Activated CD4-positive, alpha-beta T cell treated with anti-CD3 and anti-CD28 coated beads, Interleukin-2, amount 50 U/mL, for 1 hour (primary cell): ENCODE measurements around the gene RAB40A.
A peak's percentile ranks its signal among the peaks of the same experiment; 100 is the strongest.

Experiments
- DNase-seq: peaks from one replicate; pipeline ENCODE4 v3.0.0-alpha.2; 2020

The RAB40A gene, protein sequence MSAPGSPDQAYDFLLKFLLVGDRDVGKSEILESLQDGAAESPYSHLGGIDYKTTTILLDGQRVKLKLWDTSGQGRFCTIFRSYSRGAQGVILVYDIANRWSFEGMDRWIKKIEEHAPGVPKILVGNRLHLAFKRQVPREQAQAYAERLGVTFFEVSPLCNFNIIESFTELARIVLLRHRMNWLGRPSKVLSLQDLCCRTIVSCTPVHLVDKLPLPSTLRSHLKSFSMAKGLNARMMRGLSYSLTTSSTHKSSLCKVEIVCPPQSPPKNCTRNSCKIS

DNA sequence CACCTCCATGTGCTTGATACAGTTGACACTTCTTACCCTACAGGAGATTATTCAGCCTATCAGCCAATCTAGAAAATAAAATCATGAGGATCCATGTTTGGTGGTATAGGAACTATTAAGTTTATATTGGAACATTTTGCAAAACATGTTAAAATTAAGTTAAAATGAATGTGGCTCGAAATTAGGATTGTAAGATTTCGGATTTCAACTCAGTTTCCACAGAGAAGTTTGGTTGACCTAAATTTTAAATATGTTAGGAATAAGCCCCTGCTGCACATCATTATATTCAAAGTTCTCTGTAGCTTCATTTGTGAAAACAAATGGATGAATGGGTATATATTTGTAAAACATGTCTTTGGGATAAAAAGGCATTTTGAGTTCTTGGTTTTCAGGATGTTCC is at the start of gene RAB40A:
Gene RAB40A (minus strand): TSS at position 101 of the 400 bp plus-strand sequence. CDS start 18,733 bp downstream, outside the sequence.
- DNase-seq, result no peak

DNA sequence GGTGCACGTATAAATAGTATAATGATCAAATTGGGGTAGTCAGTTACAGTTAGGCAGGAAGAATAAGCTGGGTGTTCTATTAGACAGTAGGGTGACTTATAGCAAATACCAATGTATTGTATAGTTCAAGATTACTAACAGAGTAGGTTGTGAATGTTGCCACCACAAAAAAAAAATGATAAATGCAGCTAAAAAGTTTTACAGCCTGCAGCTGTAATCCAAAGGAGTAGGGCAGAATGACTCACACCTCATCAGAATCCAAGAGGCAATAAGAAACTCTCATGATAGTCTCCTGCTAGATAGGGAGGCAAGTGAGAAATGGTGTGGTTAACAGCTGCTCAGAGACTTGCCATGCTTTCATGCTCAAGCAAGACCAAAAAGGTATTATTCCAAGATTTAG is 46.5 kb upstream of the RAB40A start:
- no peak for DNase-seq

DNA sequence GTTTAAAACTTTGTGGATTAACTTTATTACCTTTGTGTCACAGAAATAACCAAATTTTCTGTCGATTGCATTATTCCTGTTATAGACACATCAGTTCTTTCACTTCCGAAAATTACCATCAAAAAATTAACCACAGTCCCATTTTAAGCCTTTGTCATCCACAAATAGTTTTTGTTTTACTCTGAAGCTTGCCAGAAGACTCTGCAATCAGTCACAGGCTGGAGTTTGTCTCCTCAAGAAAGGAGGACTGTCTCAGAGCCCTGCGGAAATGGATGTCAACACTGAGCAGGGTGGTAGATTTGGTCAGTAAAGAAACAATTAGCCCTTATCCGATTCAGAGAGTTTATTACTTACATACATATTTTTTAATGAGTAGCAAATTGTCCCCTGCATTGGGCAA is 45.9 kb upstream of the RAB40A start:
- no peak for DNase-seq

DNA sequence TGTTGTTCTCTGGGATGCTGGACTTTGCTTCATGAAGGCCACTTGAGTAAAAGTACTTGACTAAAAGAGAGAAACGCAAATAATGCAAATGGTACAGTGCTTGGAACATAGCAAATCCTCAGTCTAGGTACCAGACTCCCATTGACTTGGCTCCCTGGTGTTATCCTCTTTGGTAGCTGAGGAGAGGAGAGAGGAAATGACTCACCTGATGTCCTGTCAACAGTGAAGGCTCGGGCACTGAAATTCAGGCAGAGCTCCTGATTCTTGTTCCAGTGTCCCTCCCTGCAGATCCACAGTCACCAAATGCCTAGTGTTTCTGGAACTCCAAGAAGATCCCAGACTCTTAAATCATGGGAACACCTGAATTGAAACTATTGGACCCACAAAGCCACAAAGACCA is 43.5 kb upstream of the RAB40A start:
- DNase-seq, result no peak

- DNase-seq, result no peak
These were observed 41.0 kb upstream of the RAB40A start for GRCh38 chrX:103560256-103560655.

DNA sequence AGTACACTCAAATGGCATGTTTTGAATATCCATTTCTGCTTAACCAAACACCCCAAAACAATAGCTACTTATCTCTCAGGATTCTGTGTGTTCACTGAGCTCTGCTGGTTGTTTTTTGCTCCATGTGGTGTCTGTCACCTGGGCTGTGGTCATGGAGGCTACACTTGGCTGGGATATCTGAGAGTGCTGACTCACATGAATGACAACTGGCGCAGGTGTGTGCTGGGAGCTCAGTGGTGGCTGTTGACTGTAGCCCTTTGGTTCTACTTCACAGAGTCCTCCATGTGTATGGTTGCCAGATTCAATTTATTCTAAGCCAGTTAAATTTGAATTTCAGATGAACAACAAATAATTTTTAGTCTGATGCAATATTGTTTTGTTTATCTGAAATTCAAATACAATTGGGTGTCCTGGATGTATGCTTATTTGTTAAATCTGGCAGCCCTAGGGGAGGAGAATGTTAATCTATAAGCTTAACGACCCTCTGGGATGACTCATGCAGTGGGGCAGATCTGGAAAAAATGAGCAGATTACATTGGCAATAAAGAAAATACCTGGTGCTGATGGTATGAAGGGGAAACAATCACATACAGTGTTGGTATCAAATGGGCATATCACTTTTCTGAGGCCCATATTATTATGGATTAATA is 37.8 kb upstream of the RAB40A start:
- DNase-seq, result no peak

DNA sequence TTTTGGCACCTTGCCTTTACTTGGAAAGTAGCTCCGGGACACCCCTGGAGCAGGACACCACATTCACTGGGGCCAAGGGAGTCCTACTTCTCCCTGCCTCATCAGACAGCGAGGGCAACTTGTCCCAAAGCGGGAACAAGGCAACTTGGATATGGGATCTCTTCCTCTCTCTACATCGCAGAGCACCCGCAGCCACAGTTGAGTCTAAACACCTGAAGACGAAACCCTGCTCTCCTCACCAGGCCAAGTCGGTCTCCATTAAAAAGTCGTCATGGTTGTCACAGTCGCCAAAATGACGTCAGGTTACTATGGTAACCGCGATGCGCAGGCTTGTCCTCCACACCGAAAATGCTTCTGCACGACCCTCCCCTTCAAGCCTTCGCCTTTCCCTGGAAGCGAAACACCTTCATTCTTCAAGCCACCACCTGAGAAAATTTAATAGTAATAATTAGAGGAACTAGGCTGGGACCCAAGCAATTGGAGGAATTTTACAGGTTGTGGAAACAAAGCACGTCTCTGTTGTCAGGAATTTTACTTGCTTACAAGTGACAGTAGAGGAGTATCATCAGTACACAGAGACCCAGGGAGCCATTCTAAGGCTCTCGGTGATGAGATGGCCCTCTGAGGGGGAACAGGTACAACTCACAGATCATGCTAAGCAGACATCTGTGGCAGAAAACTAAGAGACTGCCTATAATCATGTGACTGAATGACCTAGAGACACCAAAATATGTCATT is 35.6 kb upstream of the RAB40A start:
- DNase-seq, result peak; percentile 60

- no peak for DNase-seq
These were observed 32.9 kb upstream of the RAB40A start for GRCh38 chrX:103552236-103552635.

GRCh38 chrX:103550415-103551051 is 31.2 kb upstream of the RAB40A start:
- no peak for DNase-seq

DNA sequence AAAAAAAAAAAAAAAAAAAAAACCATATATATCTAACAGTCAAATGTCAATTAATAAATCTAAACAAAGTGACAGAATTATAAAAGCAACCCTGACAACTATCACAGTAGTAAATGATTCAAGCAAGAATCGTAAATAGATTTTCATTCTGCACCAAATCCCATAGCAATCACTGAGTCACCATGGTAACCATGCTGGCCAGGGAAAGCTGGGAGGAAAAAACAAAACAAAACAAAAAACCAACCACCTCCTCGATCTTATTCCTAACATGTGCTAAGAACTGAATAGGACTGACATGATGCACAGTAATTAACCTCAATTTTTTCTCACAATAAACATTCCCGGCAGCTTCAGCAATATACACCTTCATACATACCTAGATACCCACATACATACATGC is 30.6 kb upstream of the RAB40A start:
- DNase-seq, result no peak

DNA sequence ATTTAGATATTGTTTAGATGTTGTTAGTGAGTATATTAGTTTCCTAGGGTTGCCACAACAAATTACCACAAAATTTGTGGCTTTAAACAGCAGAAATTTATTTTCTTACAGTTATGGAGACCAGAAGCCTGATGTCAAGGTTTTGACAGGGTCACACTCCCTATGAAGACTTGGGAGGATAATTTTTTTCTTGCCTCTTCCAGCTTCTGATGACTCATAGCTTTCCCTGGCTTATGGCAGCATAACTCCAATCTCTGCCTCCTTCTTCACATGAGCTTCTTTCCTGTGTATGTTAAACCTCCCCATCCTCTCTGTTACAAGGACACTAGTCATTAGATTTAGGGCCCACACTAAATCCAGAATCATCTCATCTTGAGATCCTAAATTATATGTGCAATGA is 20.9 kb upstream of the RAB40A start:
- DNase-seq, result no peak

GRCh38 chrX:103539695-103540094 is 20.4 kb upstream of the RAB40A start:
- no peak for DNase-seq

- no peak for DNase-seq
These were observed 19.4 kb upstream of the RAB40A start for GRCh38 chrX:103538728-103539127.

DNA sequence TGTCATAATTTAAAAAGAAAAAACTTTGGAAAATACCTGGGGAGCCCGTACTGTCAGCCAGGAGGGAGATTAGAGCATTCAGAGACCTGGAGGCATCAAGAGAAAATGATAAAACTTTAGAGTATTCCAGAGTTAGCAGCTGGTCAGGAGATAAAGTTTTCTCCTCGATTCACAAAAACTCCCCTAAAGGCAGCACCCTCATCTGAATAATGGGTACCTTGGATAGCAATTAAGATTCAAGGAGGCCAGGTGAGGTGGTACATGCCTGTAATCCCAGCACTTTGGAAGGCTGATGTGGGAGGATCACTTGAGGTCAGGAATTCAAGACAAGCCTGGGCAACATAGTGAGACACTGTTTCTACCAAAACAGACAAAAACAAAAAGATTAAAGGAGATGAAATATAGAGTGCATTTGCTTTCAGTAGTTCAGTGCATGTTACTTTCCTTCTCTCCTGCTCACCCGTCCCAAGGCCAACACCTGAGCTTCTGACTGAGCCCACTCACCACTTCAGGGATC is 18.6 kb upstream of the RAB40A start:
- DNase-seq, result no peak

GRCh38 chrX:103536732-103537131 is 17.4 kb upstream of the RAB40A start:
- DNase-seq, result no peak

- no peak for DNase-seq
These were observed 16.8 kb upstream of the RAB40A start for GRCh38 chrX:103536071-103536470.

DNA sequence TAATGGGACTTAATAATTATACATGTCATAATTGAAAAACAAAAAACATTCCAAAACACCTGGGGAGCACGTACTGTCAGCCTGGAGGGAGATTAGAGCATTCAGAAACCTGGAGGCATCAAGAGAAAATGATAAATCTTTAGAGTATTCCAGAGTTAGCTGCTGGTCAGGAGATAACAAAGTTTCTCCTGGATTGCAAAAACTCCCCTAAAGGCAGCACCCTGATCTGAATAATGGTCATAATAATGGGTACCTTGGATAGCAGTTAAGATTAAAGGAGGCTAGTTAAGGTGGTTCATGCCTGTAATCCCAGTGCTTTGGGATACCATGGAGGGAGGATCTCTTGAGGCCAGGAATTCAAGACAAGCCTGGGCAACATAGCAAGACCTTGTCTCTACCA is 15.9 kb upstream of the RAB40A start:
- no peak for DNase-seq

- peak; percentile 65 for DNase-seq
These were observed 14.4 kb upstream of the RAB40A start for GRCh38 chrX:103533511-103534216.

GRCh38 chrX:103531002-103531401 is 11.7 kb upstream of the RAB40A start:
- DNase-seq, result no peak

GRCh38 chrX:103530545-103530944 is 11.3 kb upstream of the RAB40A start:
- DNase-seq, result no peak

DNA sequence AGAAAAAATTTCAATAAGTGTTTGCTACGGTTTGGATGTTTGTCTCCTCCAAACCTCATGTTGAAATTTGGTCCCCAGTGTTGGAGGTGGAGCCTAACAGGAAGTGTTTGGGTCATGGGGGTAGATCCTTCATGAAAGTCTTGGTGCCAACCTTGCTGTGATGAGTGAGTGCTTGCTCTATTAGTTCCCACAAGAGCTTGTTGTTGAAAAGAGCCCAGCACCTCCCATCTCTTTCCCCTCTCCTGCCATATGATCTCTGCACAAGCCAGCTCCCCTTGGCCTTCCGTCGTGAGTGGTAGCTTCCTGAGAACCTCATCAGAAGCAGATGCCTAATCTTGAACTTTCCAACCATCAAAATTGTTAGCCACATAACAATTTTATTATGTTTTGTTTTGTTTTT is 10.3 kb upstream of the RAB40A start:
- no peak for DNase-seq

GRCh38 chrX:103524747-103525146 is 5.5 kb upstream of the RAB40A start:
- DNase-seq, result no peak

- DNase-seq, result no peak
These were observed 4.3 kb upstream of the RAB40A start for GRCh38 chrX:103523605-103524004.
